B cell (primary cell): ENCODE data around the gene NKAPL.

Experiments used
- EZH2 ChIP-seq: IDR thresholded peaks from 2 replicates; pipeline ENCODE4 v1.6.1; 2012; ENCODE audit warnings: borderline replicate concordance, low read depth, mild to moderate bottlenecking, moderate library complexity, low read length; ENCODE audit not compliant: insufficient read depth, poor library complexity, severe bottlenecking
- TF ChIP-seq, protein P1 (sequence below): fragments of 200-600 bp; IDR thresholded peaks from one replicate; pipeline ENCODE4 v1.8.0; 2022; ENCODE audit warnings: antibody characterized with exemption, mild to moderate bottlenecking

DNA sequence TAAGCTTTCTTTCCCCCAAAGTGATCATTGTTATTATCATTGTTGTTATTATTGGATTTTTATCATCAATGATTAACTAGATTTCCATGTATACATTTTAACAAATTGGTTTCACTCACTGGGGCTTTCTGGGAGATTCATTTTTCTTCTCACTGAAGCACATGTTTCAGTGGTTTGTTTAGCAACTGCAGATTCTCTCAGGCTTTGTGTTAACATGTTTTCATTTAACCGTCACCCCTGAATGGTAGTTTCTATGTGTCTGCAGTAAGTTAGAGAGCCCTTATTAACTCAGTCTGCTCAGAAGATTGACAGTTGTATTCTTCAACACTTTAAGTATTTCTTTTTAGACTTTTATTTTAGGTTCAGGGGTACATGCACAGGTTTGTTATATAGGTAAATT is 19.5 kb upstream of the NKAPL start:
- TF ChIP-seq, protein P1, sequence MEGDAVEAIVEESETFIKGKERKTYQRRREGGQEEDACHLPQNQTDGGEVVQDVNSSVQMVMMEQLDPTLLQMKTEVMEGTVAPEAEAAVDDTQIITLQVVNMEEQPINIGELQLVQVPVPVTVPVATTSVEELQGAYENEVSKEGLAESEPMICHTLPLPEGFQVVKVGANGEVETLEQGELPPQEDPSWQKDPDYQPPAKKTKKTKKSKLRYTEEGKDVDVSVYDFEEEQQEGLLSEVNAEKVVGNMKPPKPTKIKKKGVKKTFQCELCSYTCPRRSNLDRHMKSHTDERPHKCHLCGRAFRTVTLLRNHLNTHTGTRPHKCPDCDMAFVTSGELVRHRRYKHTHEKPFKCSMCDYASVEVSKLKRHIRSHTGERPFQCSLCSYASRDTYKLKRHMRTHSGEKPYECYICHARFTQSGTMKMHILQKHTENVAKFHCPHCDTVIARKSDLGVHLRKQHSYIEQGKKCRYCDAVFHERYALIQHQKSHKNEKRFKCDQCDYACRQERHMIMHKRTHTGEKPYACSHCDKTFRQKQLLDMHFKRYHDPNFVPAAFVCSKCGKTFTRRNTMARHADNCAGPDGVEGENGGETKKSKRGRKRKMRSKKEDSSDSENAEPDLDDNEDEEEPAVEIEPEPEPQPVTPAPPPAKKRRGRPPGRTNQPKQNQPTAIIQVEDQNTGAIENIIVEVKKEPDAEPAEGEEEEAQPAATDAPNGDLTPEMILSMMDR, result no peak
- TF ChIP-seq EZH2, result no peak
